Spleen (tissue), 7 donors: ENCODE data around the gene ITGA1.

Source experiments
- CTCF ChIP-seq, 11 experiments: fragments of 200-600 bp in 7 of 11; fragments of 450-650 bp in 4 of 11; sonication (generic) in 4 of 11; IDR thresholded peaks in 8 of 11; conservative IDR thresholded peaks in 3 of 11; 1 replicate in 7 of 11; 2 replicates in 4 of 11; pipeline versions ENCODE4 v1.4.0 to v1.8.0; 2016 to 2021; ENCODE audit warnings: antibody characterized with exemption in 11 of 11, inconsistent platforms in 4 of 11, mild to moderate bottlenecking in 1 of 11
- POLR2A ChIP-seq, 3 donors: fragments of 450-650 bp; IDR thresholded peaks; one replicate each; pipeline ENCODE4 v1.5.1; 2017; ENCODE audit warnings: antibody characterized with exemption in 3 of 3, mild to moderate bottlenecking in 1 of 3
- donor health status: DM: no; HTN: no; CAD: no; lungs with moderate emphysema.
- donor health status: DM: no; HTN: no; CAD: no.
- donor health status: DM: no; HTN: no; CAD: no.

GRCh38 chr5:52801329-52801728 lies 13.6 kb downstream of the ITGA1 start:
- TF ChIP-seq CTCF (IDR thresholded peaks at IDR 0.05 in 8 of 11, conservative IDR thresholded peaks at IDR 0.05 in 3 of 11): no peak
- no peak for TF ChIP-seq POLR2A (IDR thresholded peaks at IDR 0.05)
